A204.1 (cell line): ENCODE results near the gene FAAP24.
A peak's percentile ranks its signal among the peaks of the same experiment; 100 is the strongest.
"Not testable (repeated sequence)": the region's sequence is repeated elsewhere in the genome, so short reads cannot be mapped to it uniquely, and the experiment has no call there.

Experiments used
- FAIRE-seq: peaks from 2 replicates; lab custom pipeline; 2012; peaks lifted over from hg19 to GRCh38; lab: Jason Lieb, UNC

FAAP24 gene

GRCh38 chr19:32971715-32972540 is at the start of gene FAAP24, which contains the start of gene CEP89:
Gene FAAP24 (plus strand): TSS chr19:32972242. CDS start chr19:32973197, 955 bp downstream.
Gene CEP89 (minus strand): TSS chr19:32971958. CDS start chr19:32971874, 84 bp downstream.
- FAIRE-seq: peak; percentile 99

GRCh38 chr19:32924200-32924599 is 47.8 kb upstream of the FAAP24 start:
- no peak for FAIRE-seq

GRCh38 chr19:32928806-32929205 is 43.2 kb upstream of the FAAP24 start:
- no peak for FAIRE-seq

GRCh38 chr19:32930567-32930966 is 41.5 kb upstream of the FAAP24 start:
- FAIRE-seq: no peak

- FAIRE-seq: no peak
Measured at GRCh38 chr19:32933571-32933970, 38.5 kb upstream of the FAAP24 start.

- FAIRE-seq: no peak
Measured at GRCh38 chr19:32935629-32936028, 36.4 kb upstream of the FAAP24 start.

GRCh38 chr19:32936065-32936464 is 36.0 kb upstream of the FAAP24 start:
- FAIRE-seq: no peak

- FAIRE-seq: not testable (repeated sequence)
Measured at GRCh38 chr19:32941273-32941672, 30.8 kb upstream of the FAAP24 start.

GRCh38 chr19:32945260-32945659 is 26.8 kb upstream of the FAAP24 start:
- no peak for FAIRE-seq

GRCh38 chr19:32966750-32967149 is 5.3 kb upstream of the FAAP24 start:
- FAIRE-seq: no peak

- FAIRE-seq: no peak
Measured at GRCh38 chr19:32969549-32969948, 2.5 kb upstream of the FAAP24 start.

GRCh38 chr19:32971012-32971595 is 938 bp upstream of the FAAP24 start:
- no peak for FAIRE-seq

GRCh38 chr19:32976223-32976805 is 4.3 kb downstream of the FAAP24 start:
- peak; percentile 9 for FAIRE-seq

GRCh38 chr19:32977280-32977679 is 5.2 kb downstream of the FAAP24 start:
- FAIRE-seq: no peak

- FAIRE-seq: not testable (repeated sequence)
Measured at GRCh38 chr19:32977813-32978212, 5.8 kb downstream of the FAAP24 start.

- not testable (repeated sequence) for FAIRE-seq
Measured at GRCh38 chr19:32979807-32980206, 7.8 kb downstream of the FAAP24 start.

- FAIRE-seq: not testable (repeated sequence)
Measured at GRCh38 chr19:32982488-32982887, 10.4 kb downstream of the FAAP24 start.

- FAIRE-seq: not testable (repeated sequence)
Measured at GRCh38 chr19:32988254-32988653, 16.2 kb downstream of the FAAP24 start.

GRCh38 chr19:32988724-32989123 is 16.7 kb downstream of the FAAP24 start:
- no peak for FAIRE-seq

GRCh38 chr19:32995966-32996365 is 23.9 kb downstream of the FAAP24 start:
- FAIRE-seq: not testable (repeated sequence)

- not testable (repeated sequence) for FAIRE-seq
Measured at GRCh38 chr19:32997061-32997464, 25.0 kb downstream of the FAAP24 start.

GRCh38 chr19:32997716-32998355 is 25.8 kb downstream of the FAAP24 start:
- no peak for FAIRE-seq

GRCh38 chr19:32998722-32999121 is 26.7 kb downstream of the FAAP24 start:
- FAIRE-seq: no peak
